NAMALWA (cell line): Measurements from ENCODE around the gene CPXCR1.
"Not testable (repeated sequence)": the region's sequence is repeated elsewhere in the genome, so short reads cannot be mapped to it uniquely, and the experiment has no call there.

Experiments
- DNase-seq: peaks from one replicate; pipeline ENCODE4 v3.0.0-alpha.2; 2015; ENCODE audit warnings: low spot score

Gene CPXCR1

GRCh38 chrX:88746925-88747324, at the start of gene CPXCR1:
Gene CPXCR1 (plus strand): TSS chrX:88747225. CDS start chrX:88753415, 6,190 bp downstream.
- DNase-seq = no peak

- no peak for DNase-seq
These were observed 11.2 kb upstream of the CPXCR1 start for GRCh38 chrX:88735835-88736234.

GRCh38 chrX:88746215-88746614, 810 bp upstream of the CPXCR1 start:
- not testable (repeated sequence) for DNase-seq

DNA sequence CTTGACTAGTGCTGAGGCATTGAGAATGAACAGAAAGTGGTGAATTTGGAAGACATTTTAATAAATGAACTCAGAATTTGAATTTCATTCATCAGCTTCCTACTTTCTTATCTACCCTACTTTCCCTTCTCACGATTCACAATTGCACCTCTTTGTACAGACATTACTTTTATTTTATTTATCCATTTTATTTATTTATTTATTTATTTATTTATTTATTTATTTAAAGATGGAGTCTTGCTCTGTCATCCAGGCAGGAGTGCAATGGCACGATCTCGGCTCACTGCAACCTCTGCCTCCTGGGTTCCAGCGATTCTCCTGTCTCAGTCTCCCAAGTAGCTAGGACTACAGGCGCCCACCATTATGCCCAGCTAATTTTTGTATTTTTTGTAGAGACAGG, 5.3 kb downstream of the CPXCR1 start:
- not testable (repeated sequence) for DNase-seq

GRCh38 chrX:88789825-88790224, 42.8 kb downstream of the CPXCR1 start:
- no peak for DNase-seq
